Stimulated activated CD8-positive, alpha-beta memory T cell treated with anti-CD3 and anti-CD28 coated beads, Interleukin-4, amount 100 ng/mL, for 1 hour (primary cell): ENCODE results near the gene SGPP1.
A peak's percentile ranks its signal among the peaks of the same experiment; 100 is the strongest.
"Not testable (repeated sequence)": the region's sequence is repeated elsewhere in the genome, so short reads cannot be mapped to it uniquely, and the experiment has no call there.

ENCODE experiments used
- DNase-seq, 2 donors: peaks; one replicate each; pipeline ENCODE4 v3.0.0-alpha.2; 2020; ENCODE audit warnings: low read depth in 2 of 2, low spot score in 1 of 2

The SGPP1 gene

DNA sequence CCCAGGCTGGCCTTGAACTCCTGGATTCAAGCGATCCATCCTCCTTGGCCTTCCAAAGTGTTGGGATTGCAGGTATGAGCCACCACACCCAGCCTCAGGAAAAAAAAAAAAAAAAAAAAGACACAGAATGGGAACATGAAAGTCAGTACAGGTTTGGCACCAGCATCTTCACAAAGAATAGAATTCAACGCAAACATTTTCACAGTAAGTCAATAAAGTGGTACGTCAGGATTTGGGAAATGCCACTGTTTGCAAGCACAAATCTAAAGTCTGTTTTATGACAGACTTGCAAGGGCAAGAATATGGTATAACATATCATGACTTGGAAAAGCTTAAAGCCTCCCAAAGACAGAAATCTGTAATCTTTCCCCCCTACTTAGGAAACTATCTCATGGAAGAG is 51.2 kb downstream of the SGPP1 start:
- DNase-seq, result no peak

DNA sequence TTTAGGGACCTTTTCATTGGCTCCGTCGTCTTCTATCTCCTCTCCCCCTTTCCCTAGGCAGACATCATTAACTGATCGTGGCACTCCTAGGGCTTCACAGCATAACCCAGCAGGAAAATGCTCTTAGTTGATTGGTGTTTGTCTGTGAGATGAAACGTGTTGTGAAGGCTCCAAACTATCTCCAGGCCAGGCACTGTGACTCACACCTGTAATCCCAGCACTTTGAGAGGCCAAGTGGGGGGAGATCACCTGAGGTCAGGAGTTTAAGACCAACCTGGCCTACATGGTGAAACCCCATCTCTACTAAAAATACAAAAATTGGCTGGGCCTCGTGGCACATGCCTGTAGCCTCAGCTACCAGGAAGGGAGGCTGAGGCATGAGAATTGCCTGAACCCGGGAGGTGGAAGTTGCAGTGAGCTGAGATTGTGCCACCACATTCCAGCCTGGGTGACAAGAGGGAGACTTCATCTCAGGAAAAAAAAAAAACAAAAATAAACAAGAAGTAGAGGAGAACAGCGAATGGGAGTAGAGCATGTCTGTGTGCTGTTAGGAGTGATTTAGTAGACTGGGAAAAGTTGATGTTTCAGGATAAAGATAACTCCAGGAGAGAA is 53.9 kb downstream of the SGPP1 start:
- DNase-seq, result no peak

GRCh38 chr14:63673255-63673654 is 54.6 kb downstream of the SGPP1 start:
- DNase-seq, result no peak

DNA sequence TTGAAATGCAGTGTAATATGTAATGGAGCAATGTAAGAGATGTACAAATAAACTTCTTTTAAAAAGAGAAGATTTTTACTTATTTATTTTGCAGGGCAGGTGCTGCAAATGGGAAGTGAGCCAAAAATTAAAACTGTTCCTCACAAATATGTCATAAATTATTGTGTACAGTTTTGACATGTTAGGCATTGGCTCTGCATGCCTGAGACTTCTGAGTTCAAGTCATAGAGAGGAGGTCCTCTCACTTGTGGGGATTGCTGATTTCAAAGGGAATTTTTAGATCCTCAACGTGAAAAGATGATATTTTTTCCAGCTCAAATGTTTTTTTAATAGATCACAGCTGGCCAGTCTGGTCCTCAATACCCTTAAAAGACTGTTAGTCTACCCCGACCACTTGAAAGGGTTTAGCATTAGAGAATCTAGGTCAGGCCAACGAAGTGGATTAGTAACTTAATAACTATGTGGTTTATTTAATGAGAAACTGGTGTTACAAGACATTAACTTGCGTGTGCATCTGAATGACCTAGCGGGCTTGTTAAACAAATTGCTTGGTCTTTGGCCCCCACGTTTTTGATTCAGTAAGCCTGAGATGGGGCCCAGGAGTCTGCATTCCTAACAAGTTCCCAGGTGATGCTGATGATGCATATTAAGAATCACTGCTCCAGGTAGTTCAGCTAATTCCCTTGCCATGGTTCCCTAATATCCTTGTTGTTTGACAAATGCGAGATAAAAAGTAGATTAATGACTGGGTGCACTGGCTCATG is 55.3 kb downstream of the SGPP1 start:
- no peak for DNase-seq

- DNase-seq, result no peak
Observed at GRCh38 chr14:63671987-63672386, 55.9 kb downstream of the SGPP1 start.

GRCh38 chr14:63670692-63671091 is 57.2 kb downstream of the SGPP1 start:
- DNase-seq, result no peak

DNA sequence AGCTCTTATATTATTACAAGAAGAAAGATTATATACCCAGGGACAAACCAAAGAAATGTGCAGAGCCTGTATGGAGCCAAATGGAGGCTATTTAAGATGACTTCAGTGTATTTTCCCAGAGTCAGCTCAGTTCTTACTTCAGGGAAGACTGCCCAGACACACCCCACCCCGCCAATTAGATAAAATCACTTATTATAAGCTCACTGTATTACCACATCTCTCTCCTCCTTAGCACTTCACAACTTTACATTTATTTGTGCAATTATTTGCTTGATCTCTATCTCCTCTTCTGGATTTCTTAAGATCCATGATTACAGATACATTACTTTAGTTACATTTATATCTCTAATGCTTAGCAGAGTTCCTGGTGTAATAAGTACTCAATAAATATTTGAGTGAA is 61.5 kb downstream of the SGPP1 start:
- no peak for DNase-seq

GRCh38 chr14:63663428-63664341 is 64.2 kb downstream of the SGPP1 start:
- no peak for DNase-seq

DNA sequence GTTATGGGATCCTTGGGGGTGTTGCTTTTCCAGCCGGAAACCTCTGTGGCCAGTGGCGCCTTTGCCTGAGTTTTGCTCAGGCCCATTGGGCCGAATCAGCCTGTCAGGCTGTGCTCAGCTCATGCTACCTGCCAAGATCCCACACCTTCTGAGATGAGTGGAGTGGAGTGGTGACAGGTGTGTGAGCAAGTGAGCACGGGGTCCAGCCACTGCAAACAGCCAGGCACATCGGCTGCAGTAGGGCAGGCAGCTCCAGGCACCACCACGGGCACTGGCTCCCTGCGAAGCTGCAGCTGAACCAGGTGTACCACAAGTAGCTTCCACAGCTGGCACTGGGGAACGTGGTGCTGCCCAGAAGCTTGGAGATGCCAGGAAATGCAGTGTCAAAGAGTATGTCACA is 65.1 kb downstream of the SGPP1 start:
- DNase-seq, result no peak

- DNase-seq, result not testable (repeated sequence)
Observed at GRCh38 chr14:63661881-63662280, 66.0 kb downstream of the SGPP1 start.

GRCh38 chr14:63659726-63660125 is 68.1 kb downstream of the SGPP1 start:
- DNase-seq, result no peak

- no peak for DNase-seq
Observed at GRCh38 chr14:63656194-63656593, 71.7 kb downstream of the SGPP1 start.

- DNase-seq, result no peak
Observed at GRCh38 chr14:63654936-63655335, 72.9 kb downstream of the SGPP1 start.

DNA sequence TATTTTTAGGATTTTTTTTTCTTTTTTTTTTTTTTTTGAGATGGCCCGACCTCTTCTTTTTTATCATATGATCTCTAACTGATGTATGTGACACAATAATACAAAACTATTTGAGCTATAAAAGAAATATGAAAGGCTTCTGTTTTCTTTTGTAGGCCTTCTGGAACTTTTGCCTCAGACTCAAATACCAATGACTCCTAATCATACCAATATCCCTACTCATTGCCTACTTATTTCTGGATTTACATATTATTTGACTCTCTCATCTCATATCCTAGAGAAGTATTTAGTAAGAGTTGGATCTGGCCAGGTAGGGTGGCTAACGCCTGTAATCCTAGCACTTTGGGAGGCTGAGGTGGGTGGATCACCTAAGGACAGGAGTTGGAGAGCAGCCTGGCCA is 73.5 kb downstream of the SGPP1 start:
- no peak for DNase-seq

DNA sequence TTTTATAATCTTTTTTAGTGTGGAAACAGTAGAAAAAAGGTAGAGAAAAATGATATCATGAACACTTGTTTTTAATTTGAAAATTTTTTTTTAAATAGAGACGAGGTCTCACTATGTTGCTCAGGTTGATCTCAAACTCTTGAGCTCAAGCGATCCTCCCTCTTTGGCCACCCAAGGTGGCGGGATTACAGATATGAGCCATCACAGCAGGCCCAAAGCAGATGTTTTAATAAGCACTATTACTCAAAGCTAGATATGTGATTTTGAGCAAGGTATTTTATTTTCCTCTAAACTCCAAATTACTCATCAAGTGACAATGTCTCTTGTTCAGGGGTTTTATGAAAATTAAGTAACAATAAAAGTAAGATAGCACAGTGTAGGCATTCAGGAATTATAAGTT is 75.5 kb downstream of the SGPP1 start:
- DNase-seq, result no peak

- peak in 1 of 2 donors; percentile 14 for DNase-seq
Observed at GRCh38 chr14:63650256-63650952, 77.5 kb downstream of the SGPP1 start.

- DNase-seq, result no peak
Observed at GRCh38 chr14:63647696-63648410, 80.0 kb downstream of the SGPP1 start.

GRCh38 chr14:63644741-63645140 is 83.1 kb downstream of the SGPP1 start:
- DNase-seq, result no peak

- DNase-seq, result no peak
Observed at GRCh38 chr14:63642656-63643382, 85.0 kb downstream of the SGPP1 start.

DNA sequence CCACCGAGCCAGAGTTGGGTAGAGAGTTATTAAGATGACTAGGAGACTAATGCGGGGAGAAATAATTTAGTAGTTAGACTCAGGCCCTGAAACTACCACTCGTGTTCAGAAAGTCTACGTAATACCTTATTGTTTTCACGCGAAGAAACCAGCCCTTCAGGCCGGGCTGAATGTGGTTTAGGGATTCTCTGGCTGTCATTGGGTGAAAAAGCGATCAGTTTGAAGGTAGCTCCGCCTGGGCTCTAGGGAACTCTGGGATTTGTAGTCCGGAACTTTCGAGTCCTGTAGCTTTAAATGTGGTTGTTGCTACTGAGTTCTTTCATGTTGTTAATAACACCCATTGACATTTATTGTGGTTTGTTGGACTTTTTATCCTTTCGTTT is 85.6 kb downstream of the SGPP1 start:
- peak; percentile 46 to 55 for DNase-seq
